ENCODE data around the gene ARMH4. TPM values are rescaled to one million over a fixed set of nuclear protein-coding genes. Genes with fewer than 3 reads are reported as not detected.

Gene ARMH4
- total RNA-seq, 1 experiment from 2014 or later, result 0.07 TPM

DNA sequence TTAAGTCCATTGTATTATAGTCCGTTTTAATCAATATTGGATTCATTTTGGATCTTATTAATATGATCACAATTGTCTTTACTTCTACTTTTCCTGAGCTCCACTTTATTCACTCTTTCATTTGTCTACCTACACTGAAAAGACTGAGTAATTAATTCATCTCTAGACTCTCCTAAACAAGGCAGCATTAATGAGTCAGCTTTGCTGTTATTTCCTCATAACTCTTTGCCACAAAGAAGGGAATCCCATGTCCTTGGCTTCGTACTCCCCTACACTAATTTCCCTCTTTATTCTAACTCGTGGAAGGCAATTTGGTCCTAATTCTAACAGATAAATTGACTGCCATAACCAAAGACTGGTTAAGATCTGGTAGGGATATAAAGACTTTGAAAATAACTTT is 91.9 kb downstream of the ARMH4 start:
- no peak for DNase-seq
- no peaks in the 10 kb centered on the region for H3K9me3 Mint-ChIP-seq (ENCODE audit: unreplicated experiment)
- Histone ChIP-seq H3K4me3 (ENCODE audit: low read depth, low read length) (no peak overlapping the region), H3K4me1 (no peaks in the 10 kb centered on the region), H3K9me3 (no peaks in the 10 kb centered on the region), H3K36me3 (ENCODE audit: control insufficient read depth, insufficient read depth, low read length) (no peaks in the 10 kb centered on the region), H3K27me3 (replicated peaks; ENCODE audit: control insufficient read depth, insufficient read depth, low read length) (no peaks in the 10 kb centered on the region; the same call in 1 of the 2 replicates)
- ChIA-PET POLR2A (no interaction called here), CTCF (no interaction called here)
- H3K27ac Mint-ChIP-seq (ENCODE audit: unreplicated experiment), result no peak overlapping the region
- no TSS peak for BruUV-seq (replicated peaks)
- TF ChIP-seq, protein P1, sequence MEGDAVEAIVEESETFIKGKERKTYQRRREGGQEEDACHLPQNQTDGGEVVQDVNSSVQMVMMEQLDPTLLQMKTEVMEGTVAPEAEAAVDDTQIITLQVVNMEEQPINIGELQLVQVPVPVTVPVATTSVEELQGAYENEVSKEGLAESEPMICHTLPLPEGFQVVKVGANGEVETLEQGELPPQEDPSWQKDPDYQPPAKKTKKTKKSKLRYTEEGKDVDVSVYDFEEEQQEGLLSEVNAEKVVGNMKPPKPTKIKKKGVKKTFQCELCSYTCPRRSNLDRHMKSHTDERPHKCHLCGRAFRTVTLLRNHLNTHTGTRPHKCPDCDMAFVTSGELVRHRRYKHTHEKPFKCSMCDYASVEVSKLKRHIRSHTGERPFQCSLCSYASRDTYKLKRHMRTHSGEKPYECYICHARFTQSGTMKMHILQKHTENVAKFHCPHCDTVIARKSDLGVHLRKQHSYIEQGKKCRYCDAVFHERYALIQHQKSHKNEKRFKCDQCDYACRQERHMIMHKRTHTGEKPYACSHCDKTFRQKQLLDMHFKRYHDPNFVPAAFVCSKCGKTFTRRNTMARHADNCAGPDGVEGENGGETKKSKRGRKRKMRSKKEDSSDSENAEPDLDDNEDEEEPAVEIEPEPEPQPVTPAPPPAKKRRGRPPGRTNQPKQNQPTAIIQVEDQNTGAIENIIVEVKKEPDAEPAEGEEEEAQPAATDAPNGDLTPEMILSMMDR (IDR thresholded peaks at IDR 0.05; ENCODE audit: insufficient read depth in 1 of 2, low read depth in 1 of 2, low read length in 1 of 2, severe bottlenecking in 1 of 2, unreplicated experiment in 1 of 2), result no peak
- H3K36me3 Mint-ChIP-seq (ENCODE audit: insufficient read depth, unreplicated experiment), result no peaks in the 10 kb centered on the region
- no peaks in the 10 kb centered on the region for H3K4me1 Mint-ChIP-seq (ENCODE audit: low read depth, unreplicated experiment)
- H3K4me3 Mint-ChIP-seq (ENCODE audit: unreplicated experiment), result no peak overlapping the region
- intact Hi-C loops (cut with micrococcal nuclease; ENCODE audit: unreplicated experiment), result no loop called here
- peaks cover 20% of the 10 kb centered on the region for H3K27me3 Mint-ChIP-seq (ENCODE audit: insufficient read depth, unreplicated experiment)

DNA sequence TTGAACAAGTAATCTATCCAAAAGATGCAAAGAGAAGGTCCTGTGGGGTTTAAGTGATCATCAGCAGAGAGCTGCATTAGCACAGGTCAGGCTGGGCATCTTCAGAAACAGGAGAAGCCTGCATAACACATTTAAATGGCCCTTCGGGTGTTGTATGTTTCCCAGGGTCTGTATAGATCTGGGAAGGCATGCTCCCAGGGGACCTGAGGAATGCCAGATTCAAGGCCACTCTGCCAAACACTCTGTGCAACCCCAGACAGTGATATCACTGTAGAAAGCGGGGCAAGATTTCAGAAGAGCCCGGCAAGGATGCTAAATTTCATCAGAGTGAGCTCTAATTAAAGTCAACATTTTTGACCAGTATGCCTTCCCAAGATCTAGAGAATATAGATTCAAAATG is 92.9 kb downstream of the ARMH4 start:
- CTCF ChIA-PET, result no interaction called here
- H3K9me3 ChIP-seq, result no peaks in the 10 kb centered on the region
- no peak overlapping the region for H3K4me3 ChIP-seq (ENCODE audit: low read depth, low read length)
- no peaks in the 10 kb centered on the region for H3K36me3 Mint-ChIP-seq (ENCODE audit: insufficient read depth, unreplicated experiment)
- H3K27ac Mint-ChIP-seq (ENCODE audit: unreplicated experiment), result no peak overlapping the region
- no TSS peak for BruUV-seq (replicated peaks)
- TF ChIP-seq, protein P1 (IDR thresholded peaks at IDR 0.05; ENCODE audit: insufficient read depth in 1 of 2, low read depth in 1 of 2, low read length in 1 of 2, severe bottlenecking in 1 of 2, unreplicated experiment in 1 of 2), result no peak
- no peak for DNase-seq
- no peak overlapping the region for H3K4me3 Mint-ChIP-seq (ENCODE audit: unreplicated experiment)
- H3K27me3 Mint-ChIP-seq (ENCODE audit: insufficient read depth, unreplicated experiment), result peaks cover 22% of the 10 kb centered on the region
- H3K36me3 ChIP-seq (ENCODE audit: control insufficient read depth, insufficient read depth, low read length), result no peaks in the 10 kb centered on the region
- POLR2A ChIA-PET, result no interaction called here
- intact Hi-C loops (cut with micrococcal nuclease; ENCODE audit: unreplicated experiment), result no loop called here
- H3K4me1 Mint-ChIP-seq (ENCODE audit: low read depth, unreplicated experiment), result no peaks in the 10 kb centered on the region
- no peaks in the 10 kb centered on the region for H3K9me3 Mint-ChIP-seq (ENCODE audit: unreplicated experiment)
- no peaks in the 10 kb centered on the region; the same call in 1 of the 2 replicates for H3K27me3 ChIP-seq (replicated peaks; ENCODE audit: control insufficient read depth, insufficient read depth, low read length)
- H3K4me1 ChIP-seq, result no peaks in the 10 kb centered on the region

DNA sequence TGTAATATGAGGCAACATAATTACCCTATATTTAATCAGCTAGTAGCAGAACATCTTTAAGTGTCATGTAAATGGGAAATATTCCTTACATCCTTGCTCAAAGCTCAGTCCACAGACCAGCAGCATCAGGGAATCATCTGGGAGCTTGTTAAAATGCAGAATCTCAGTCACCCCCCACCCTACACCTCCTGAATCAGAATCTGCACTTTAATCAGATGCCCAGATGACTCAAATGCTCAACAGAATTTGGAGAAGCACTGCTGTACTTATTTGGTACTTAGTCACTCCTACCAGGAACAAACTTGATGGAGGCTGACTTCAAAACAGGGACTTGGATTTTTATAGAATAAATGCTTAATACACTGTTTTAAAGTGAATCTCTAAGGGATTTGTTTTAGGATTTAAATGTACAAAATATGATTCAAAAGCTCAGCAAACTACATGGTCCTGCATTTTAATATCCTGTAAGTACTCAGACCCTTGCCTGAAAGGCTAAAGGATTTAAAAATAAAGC is 96.5 kb downstream of the ARMH4 start:
- POLR2A ChIA-PET, result no interaction called here
- H3K27me3 ChIP-seq (replicated peaks; ENCODE audit: control insufficient read depth, insufficient read depth, low read length), result no peaks in the 10 kb centered on the region

More for the DNA sequence above, 96.5 kb downstream of the ARMH4 start:
- Mint-ChIP-seq H3K4me3 (ENCODE audit: unreplicated experiment) (no peak overlapping the region), H3K4me1 (ENCODE audit: low read depth, unreplicated experiment) (no peaks in the 10 kb centered on the region), H3K27ac (ENCODE audit: unreplicated experiment) (no peak overlapping the region), H3K36me3 (ENCODE audit: insufficient read depth, unreplicated experiment) (no peaks in the 10 kb centered on the region), H3K27me3 (ENCODE audit: insufficient read depth, unreplicated experiment) (peaks cover 31% of the 10 kb centered on the region), H3K9me3 (ENCODE audit: unreplicated experiment) (no peaks in the 10 kb centered on the region)
- TF ChIP-seq, protein P1 (IDR thresholded peaks at IDR 0.05; ENCODE audit: insufficient read depth in 1 of 2, low read depth in 1 of 2, low read length in 1 of 2, severe bottlenecking in 1 of 2, unreplicated experiment in 1 of 2), result no peak
- BruUV-seq (replicated peaks), result no TSS peak
- Histone ChIP-seq H3K4me3 (ENCODE audit: low read depth, low read length) (no peak overlapping the region), H3K9me3 (no peaks in the 10 kb centered on the region), H3K36me3 (ENCODE audit: control insufficient read depth, insufficient read depth, low read length) (no peaks in the 10 kb centered on the region), H3K4me1 (no peaks in the 10 kb centered on the region)
- CTCF ChIA-PET, result no interaction called here
- intact Hi-C loops (cut with micrococcal nuclease; ENCODE audit: unreplicated experiment), result no loop called here
- DNase-seq, result no peak

Data from Caco-2 (cell line).